Calu3 (cell line): ENCODE measurements around the gene NAPEPLD. TPM values are rescaled to one million over a fixed set of nuclear protein-coding genes. Genes with fewer than 3 reads are reported as not detected.
"Not testable (repeated sequence)": the region's sequence is repeated elsewhere in the genome, so short reads cannot be mapped to it uniquely, and the experiment has no call there.

Source experiments
- BruUV-seq: library from RNA; stranded (reverse); fragments of 400-500 nt; replicated peaks from 2 replicates; lab custom pipeline; 2021; lab: Mats Ljungman, UMichigan
- CTCF ChIA-PET: fragments of 300-600 bp; sonication (Branson Sonifier 250); formaldehyde crosslinking; loops from one replicate; lab custom pipeline; 2022; ENCODE audit warnings: antibody characterized with exemption; lab: Charles Lee
- DNase-seq: peaks from one replicate; pipeline ENCODE4 v3.0.0; 2022
- H3K27ac Mint-ChIP-seq: one replicate; pipeline ENCODE4 v1.8.0; 2022; ENCODE audit warnings: mixed read lengths; ENCODE audit not compliant: unreplicated experiment
- H3K27me3 Mint-ChIP-seq: one replicate; pipeline ENCODE4 v1.8.0; 2022; ENCODE audit warnings: mixed read lengths; ENCODE audit not compliant: unreplicated experiment
- H3K36me3 Mint-ChIP-seq: one replicate; pipeline ENCODE4 v1.8.0; 2022; ENCODE audit warnings: mild to moderate bottlenecking, moderate library complexity, mixed read lengths; ENCODE audit not compliant: insufficient read depth, unreplicated experiment
- H3K4me1 Mint-ChIP-seq: one replicate; pipeline ENCODE4 v1.8.0; 2022; ENCODE audit warnings: mild to moderate bottlenecking, low read depth, mixed read lengths; ENCODE audit not compliant: unreplicated experiment
- H3K4me3 Mint-ChIP-seq: one replicate; pipeline ENCODE4 v1.8.0; 2022; ENCODE audit warnings: mild to moderate bottlenecking, low read depth, moderate library complexity, mixed read lengths; ENCODE audit not compliant: unreplicated experiment
- H3K9me3 Mint-ChIP-seq: one replicate; pipeline ENCODE4 v1.8.0; 2022; ENCODE audit warnings: low read depth, mixed read lengths; ENCODE audit not compliant: unreplicated experiment
- intact Hi-C: fragments of 100-400 bp; cut with micrococcal nuclease; formaldehyde crosslinking; loops from one replicate; pipeline ENCODE4 v1.10.0; 2022; ENCODE audit not compliant: unreplicated experiment
- total RNA-seq: library from RNA; stranded (reverse); gene quantifications from 2 replicates; pipeline ENCODE4 v1.2.3, GENCODE V29; 2022
- TF ChIP-seq, protein P1 (sequence below): fragments of 200-600 bp; IDR thresholded peaks from one replicate; pipeline ENCODE4 v1.8.0; 2022; ENCODE audit warnings: antibody characterized with exemption; ENCODE audit not compliant: unreplicated experiment

The NAPEPLD gene
- total RNA-seq, 1 experiment from 2014 or later, result 28.6 TPM

GRCh38 chr7:103150192-103150591 is 1.3 kb upstream of the NAPEPLD start:
- Mint-ChIP-seq H3K9me3 (no peaks in the 10 kb centered on the region), H3K27me3 (no peaks in the 10 kb centered on the region), H3K4me1 (peaks cover 26% of the 10 kb centered on the region), H3K4me3 (peak overlapping the region; percentile 78), H3K27ac (peak overlapping the region; percentile 78), H3K36me3 (peaks cover 69% of the 10 kb centered on the region)
- TF ChIP-seq, protein P1, sequence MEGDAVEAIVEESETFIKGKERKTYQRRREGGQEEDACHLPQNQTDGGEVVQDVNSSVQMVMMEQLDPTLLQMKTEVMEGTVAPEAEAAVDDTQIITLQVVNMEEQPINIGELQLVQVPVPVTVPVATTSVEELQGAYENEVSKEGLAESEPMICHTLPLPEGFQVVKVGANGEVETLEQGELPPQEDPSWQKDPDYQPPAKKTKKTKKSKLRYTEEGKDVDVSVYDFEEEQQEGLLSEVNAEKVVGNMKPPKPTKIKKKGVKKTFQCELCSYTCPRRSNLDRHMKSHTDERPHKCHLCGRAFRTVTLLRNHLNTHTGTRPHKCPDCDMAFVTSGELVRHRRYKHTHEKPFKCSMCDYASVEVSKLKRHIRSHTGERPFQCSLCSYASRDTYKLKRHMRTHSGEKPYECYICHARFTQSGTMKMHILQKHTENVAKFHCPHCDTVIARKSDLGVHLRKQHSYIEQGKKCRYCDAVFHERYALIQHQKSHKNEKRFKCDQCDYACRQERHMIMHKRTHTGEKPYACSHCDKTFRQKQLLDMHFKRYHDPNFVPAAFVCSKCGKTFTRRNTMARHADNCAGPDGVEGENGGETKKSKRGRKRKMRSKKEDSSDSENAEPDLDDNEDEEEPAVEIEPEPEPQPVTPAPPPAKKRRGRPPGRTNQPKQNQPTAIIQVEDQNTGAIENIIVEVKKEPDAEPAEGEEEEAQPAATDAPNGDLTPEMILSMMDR, result no peak
- intact Hi-C loops, result no loop called here
- BruUV-seq, result no TSS peak
- DNase-seq, result no peak
- CTCF ChIA-PET, result interaction anchor here (0.7 kb wide), 1 partner anchor 75 kb away, joined by 3 read pairs; the partner anchor contains the start of genes ARMC10 and FBXL13

GRCh38 chr7:103149808-103150180 is 895 bp upstream of the NAPEPLD start:
- Mint-ChIP-seq H3K4me3 (peak overlapping the region; percentile 78), H3K4me1 (peaks cover 26% of the 10 kb centered on the region), H3K27ac (peak overlapping the region; percentile 78), H3K36me3 (peaks cover 69% of the 10 kb centered on the region), H3K27me3 (no peaks in the 10 kb centered on the region), H3K9me3 (no peaks in the 10 kb centered on the region)
- TF ChIP-seq, protein P1, result no peak
- intact Hi-C loops, result loop anchor here (5.0 kb wide), 2 partner anchors 37 to 72 kb away; partner anchors contain the start of gene ARMC10
- CTCF ChIA-PET, result interaction anchor here (0.7 kb wide), 1 partner anchor 75 kb away, joined by 3 read pairs; the partner anchor contains the start of genes ARMC10 and FBXL13
- BruUV-seq, result no TSS peak
- DNase-seq, result no peak

GRCh38 chr7:103148131-103148993 is 537 bp downstream of the NAPEPLD start:
- peaks cover 18% of the 10 kb centered on the region for H3K4me1 Mint-ChIP-seq
- intact Hi-C loops, result loop anchor here (5.0 kb wide), 2 partner anchors 36 to 71 kb away; partner anchors contain the start of gene ARMC10
- no peaks in the 10 kb centered on the region for H3K27me3 Mint-ChIP-seq
- H3K4me3 Mint-ChIP-seq, result peak overlapping the region; percentile 78
- peaks cover 60% of the 10 kb centered on the region for H3K36me3 Mint-ChIP-seq
- TF ChIP-seq, protein P1, result no peak
- no peak for DNase-seq
- no TSS peak for BruUV-seq
- H3K27ac Mint-ChIP-seq, result peak overlapping the region; percentile 78
- H3K9me3 Mint-ChIP-seq, result no peaks in the 10 kb centered on the region
- CTCF ChIA-PET, result no interaction called here

- H3K36me3 Mint-ChIP-seq, result peaks cover 37% of the 10 kb centered on the region
- CTCF ChIA-PET, H3K4me3 Mint-ChIP-seq, H3K9me3 Mint-ChIP-seq, H3K27ac Mint-ChIP-seq, H3K27me3 Mint-ChIP-seq, BruUV-seq, DNase-seq: not testable (repeated sequence)
- peaks cover 25% of the 10 kb centered on the region for H3K4me1 Mint-ChIP-seq
- intact Hi-C loops, result loop anchor here (5.0 kb wide), 2 partner anchors 32 to 67 kb away; partner anchors contain the start of gene ARMC10
These were observed 4.1 kb downstream of the NAPEPLD start for GRCh38 chr7:103144754-103145153.
